ENCODE results near the gene ZCCHC24.

The ZCCHC24 gene

GRCh38 chr10:79394664-79395063, 50.8 kb downstream of the ZCCHC24 start:
- DNase-seq, result no peak

- no peak for DNase-seq
Measured at GRCh38 chr10:79393924-79394610, 51.4 kb downstream of the ZCCHC24 start.

GRCh38 chr10:79393221-79393923, 52.1 kb downstream of the ZCCHC24 start:
- no peak for DNase-seq

- DNase-seq, result no peak
Measured at GRCh38 chr10:79392506-79393176, 52.8 kb downstream of the ZCCHC24 start.

- no peak for DNase-seq
Measured at GRCh38 chr10:79392020-79392398, 53.4 kb downstream of the ZCCHC24 start.

GRCh38 chr10:79391231-79392019, 54.0 kb downstream of the ZCCHC24 start:
- no peak for DNase-seq

GRCh38 chr10:79390551-79391229, 54.7 kb downstream of the ZCCHC24 start:
- DNase-seq, result no peak

- DNase-seq, result no peak
Measured at GRCh38 chr10:79390057-79390456, 55.4 kb downstream of the ZCCHC24 start.

GRCh38 chr10:79387974-79388850, 57.2 kb downstream of the ZCCHC24 start:
- no peak for DNase-seq

GRCh38 chr10:79387466-79387973, 57.9 kb downstream of the ZCCHC24 start:
- DNase-seq, result no peak

GRCh38 chr10:79386637-79387465, 58.6 kb downstream of the ZCCHC24 start:
- DNase-seq, result no peak

- no peak for DNase-seq
Measured at GRCh38 chr10:79385804-79386531, 59.5 kb downstream of the ZCCHC24 start.

- no peak for DNase-seq
Measured at GRCh38 chr10:79385392-79385795, 60.0 kb downstream of the ZCCHC24 start.

- DNase-seq, result no peak
Measured at GRCh38 chr10:79384773-79385391, 60.5 kb downstream of the ZCCHC24 start.

GRCh38 chr10:79383974-79384606, 61.3 kb downstream of the ZCCHC24 start:
- no peak for DNase-seq

- DNase-seq, result no peak
Measured at GRCh38 chr10:79382491-79382941, 62.9 kb downstream of the ZCCHC24 start.

GRCh38 chr10:79381804-79382221, 63.6 kb downstream of the ZCCHC24 start:
- no peak for DNase-seq

GRCh38 chr10:79380946-79381721, 64.3 kb downstream of the ZCCHC24 start:
- DNase-seq, result no peak

Measured in CD4-positive, alpha-beta T cell treated with Interleukin-17A for 1 hour (primary cell).